ENCODE measurements around the gene WDR20. TPM values are rescaled to one million over a fixed set of nuclear protein-coding genes. Genes with fewer than 3 reads are reported as not detected.
"Not testable (repeated sequence)": the region's sequence is repeated elsewhere in the genome, so short reads cannot be mapped to it uniquely, and the experiment has no call there.

The WDR20 gene
- total and polyA plus RNA-seq, 7 donors, result 13.8 to 32.1 (median 21.0) TPM

DNA sequence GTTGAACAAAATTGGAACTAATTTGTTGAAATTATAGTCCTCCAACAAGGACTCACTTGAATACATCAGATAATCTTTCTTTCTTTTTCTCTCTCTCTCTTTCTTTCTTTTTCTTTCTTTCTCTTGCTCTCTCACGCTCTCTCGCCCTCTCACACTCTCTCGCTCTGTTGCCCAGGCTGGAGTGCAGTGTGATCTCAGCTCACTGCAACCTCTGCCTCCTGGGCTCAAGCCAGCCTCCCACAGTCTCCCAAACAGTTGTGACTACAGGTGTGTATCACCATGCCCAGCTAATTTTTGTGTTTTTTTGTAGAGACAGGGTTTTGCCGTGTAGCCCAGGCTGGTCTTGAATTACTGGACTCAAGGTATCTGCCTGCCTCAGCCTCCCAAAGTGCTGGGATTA, 22.8 kb downstream of the WDR20 start:
- WGBS, 2 donors, result 87 to 98% methylated on average over 4 of the region's 4 CpGs
- Histone ChIP-seq H3K27me3 (no peaks in the 10 kb centered on the region), H3K4me1 (no peaks in the 10 kb centered on the region), H3K36me3 (no peaks in the 10 kb centered on the region), H3K4me3 (no peak overlapping the region), H3K9me3 (no peaks in the 10 kb centered on the region), H3K27ac (no peak overlapping the region)
- TF ChIP-seq EP300 (IDR thresholded peaks at IDR 0.05), result no peak
- TF ChIP-seq, protein P1, sequence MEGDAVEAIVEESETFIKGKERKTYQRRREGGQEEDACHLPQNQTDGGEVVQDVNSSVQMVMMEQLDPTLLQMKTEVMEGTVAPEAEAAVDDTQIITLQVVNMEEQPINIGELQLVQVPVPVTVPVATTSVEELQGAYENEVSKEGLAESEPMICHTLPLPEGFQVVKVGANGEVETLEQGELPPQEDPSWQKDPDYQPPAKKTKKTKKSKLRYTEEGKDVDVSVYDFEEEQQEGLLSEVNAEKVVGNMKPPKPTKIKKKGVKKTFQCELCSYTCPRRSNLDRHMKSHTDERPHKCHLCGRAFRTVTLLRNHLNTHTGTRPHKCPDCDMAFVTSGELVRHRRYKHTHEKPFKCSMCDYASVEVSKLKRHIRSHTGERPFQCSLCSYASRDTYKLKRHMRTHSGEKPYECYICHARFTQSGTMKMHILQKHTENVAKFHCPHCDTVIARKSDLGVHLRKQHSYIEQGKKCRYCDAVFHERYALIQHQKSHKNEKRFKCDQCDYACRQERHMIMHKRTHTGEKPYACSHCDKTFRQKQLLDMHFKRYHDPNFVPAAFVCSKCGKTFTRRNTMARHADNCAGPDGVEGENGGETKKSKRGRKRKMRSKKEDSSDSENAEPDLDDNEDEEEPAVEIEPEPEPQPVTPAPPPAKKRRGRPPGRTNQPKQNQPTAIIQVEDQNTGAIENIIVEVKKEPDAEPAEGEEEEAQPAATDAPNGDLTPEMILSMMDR (IDR thresholded peaks at IDR 0.05), result no peak
- no peak for TF ChIP-seq POLR2A (IDR thresholded peaks at IDR 0.05)
- no peak for TF ChIP-seq POLR2AphosphoS5 (IDR thresholded peaks at IDR 0.05)
- intact Hi-C loops (cut with DNase I), result no loop called here
- no peak for DNase-seq

DNA sequence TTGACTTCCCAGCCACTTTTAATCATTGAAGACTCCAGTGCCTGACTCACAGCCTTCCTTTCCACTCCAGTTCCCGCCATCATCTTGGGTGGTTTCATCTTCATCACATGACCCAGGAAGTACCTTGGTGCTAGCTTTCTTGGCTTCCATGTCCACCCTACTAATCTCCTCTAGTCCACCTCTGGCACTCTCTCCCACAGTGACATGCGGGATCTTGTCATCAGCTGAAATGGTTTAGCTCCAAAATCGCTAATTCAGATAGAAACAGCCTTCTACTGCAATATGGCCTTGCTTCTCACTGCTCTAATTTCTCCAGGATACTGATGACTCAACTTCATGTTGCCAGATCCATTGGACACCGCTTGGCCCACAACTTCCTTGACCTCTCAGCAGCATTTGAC, 24.5 kb downstream of the WDR20 start:
- TF ChIP-seq, protein P1 (IDR thresholded peaks at IDR 0.05), result no peak
- TF ChIP-seq POLR2AphosphoS5 (IDR thresholded peaks at IDR 0.05) (no peak), EP300 (IDR thresholded peaks at IDR 0.05) (no peak), POLR2A (IDR thresholded peaks at IDR 0.05) (no peak)
- Histone ChIP-seq H3K4me3 (no peak overlapping the region), H3K27me3 (no peaks in the 10 kb centered on the region), H3K27ac (no peak overlapping the region), H3K36me3 (no peaks in the 10 kb centered on the region), H3K9me3 (no peaks in the 10 kb centered on the region), H3K4me1 (peaks cover 0 to 4% (median 0%) of the 10 kb centered on the region in 4 donors)
- no peak for DNase-seq
- intact Hi-C loops (cut with DNase I), result no loop called here
- 78 to 95% methylated on average over 4 of the region's 4 CpGs for WGBS, 2 donors

DNA sequence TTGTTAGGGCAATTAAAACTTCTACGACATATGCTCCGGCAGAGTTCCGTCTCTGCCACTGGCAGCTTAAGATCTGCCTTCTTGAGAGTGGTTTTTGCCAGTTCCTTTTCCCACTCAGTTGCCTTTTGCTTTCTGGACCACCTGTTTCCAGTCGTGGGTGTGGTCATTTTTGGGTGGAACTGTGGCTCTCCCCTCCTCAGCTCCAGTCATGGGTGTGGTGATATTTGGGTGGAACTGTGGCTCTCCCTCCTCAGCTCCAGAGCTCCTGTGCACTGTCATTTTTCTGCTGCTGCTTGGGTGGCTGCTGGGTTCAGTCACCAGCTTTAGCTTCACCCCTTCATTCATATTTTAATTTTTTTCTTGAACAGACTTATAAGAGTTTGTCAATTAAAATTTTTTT, 25.3 kb downstream of the WDR20 start:
- Histone ChIP-seq H3K4me3 (no peak overlapping the region), H3K36me3 (peaks cover 0 to 5% (median 0%) of the 10 kb centered on the region in 4 donors), H3K4me1 (peaks cover 0 to 4% (median 0%) of the 10 kb centered on the region in 4 donors), H3K27ac (no peak overlapping the region), H3K27me3 (no peaks in the 10 kb centered on the region), H3K9me3 (no peaks in the 10 kb centered on the region)
- no peak for DNase-seq
- WGBS, 2 donors, result 75 to 88% methylated on average over 4 of the region's 4 CpGs
- intact Hi-C loops (cut with DNase I), result no loop called here
- TF ChIP-seq POLR2A (IDR thresholded peaks at IDR 0.05), result no peak
- no peak for TF ChIP-seq POLR2AphosphoS5 (IDR thresholded peaks at IDR 0.05)
- TF ChIP-seq EP300 (IDR thresholded peaks at IDR 0.05), result no peak

DNA sequence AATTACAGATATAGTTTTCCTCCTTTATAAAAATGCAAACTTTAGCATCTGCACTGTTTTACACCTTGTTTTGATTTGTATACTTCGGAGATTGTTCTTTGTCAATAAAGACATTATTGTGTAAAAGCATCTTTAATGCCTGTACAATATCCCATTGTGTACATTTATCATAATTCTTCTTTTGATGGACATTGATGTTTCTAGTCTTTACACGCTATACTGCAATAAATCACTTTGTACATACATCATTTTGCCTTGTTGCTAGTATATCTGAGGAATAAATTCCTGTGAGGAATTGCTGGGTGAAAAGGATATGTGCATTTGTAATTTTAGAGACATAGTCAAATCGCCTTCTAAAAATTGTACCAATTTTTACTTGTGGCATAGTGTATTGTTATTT, 30.4 kb downstream of the WDR20 start:
- Histone ChIP-seq H3K4me3 (no peak overlapping the region), H3K27me3 (no peaks in the 10 kb centered on the region), H3K9me3 (no peaks in the 10 kb centered on the region), H3K4me1 (peaks cover 0 to 4% (median 0%) of the 10 kb centered on the region in 4 donors), H3K36me3 (peaks cover 0 to 5% (median 0%) of the 10 kb centered on the region in 4 donors), H3K27ac (no peak overlapping the region)
- intact Hi-C loops (cut with DNase I), result no loop called here
- no peak for DNase-seq
- TF ChIP-seq, protein P1 (IDR thresholded peaks at IDR 0.05), result no peak
- no peak for TF ChIP-seq EP300 (IDR thresholded peaks at IDR 0.05)
- no peak for TF ChIP-seq POLR2AphosphoS5 (IDR thresholded peaks at IDR 0.05)
- no peak for TF ChIP-seq POLR2A (IDR thresholded peaks at IDR 0.05)
- WGBS, 2 donors, result 82 to 90% methylated on average over 3 of the region's 3 CpGs

DNA sequence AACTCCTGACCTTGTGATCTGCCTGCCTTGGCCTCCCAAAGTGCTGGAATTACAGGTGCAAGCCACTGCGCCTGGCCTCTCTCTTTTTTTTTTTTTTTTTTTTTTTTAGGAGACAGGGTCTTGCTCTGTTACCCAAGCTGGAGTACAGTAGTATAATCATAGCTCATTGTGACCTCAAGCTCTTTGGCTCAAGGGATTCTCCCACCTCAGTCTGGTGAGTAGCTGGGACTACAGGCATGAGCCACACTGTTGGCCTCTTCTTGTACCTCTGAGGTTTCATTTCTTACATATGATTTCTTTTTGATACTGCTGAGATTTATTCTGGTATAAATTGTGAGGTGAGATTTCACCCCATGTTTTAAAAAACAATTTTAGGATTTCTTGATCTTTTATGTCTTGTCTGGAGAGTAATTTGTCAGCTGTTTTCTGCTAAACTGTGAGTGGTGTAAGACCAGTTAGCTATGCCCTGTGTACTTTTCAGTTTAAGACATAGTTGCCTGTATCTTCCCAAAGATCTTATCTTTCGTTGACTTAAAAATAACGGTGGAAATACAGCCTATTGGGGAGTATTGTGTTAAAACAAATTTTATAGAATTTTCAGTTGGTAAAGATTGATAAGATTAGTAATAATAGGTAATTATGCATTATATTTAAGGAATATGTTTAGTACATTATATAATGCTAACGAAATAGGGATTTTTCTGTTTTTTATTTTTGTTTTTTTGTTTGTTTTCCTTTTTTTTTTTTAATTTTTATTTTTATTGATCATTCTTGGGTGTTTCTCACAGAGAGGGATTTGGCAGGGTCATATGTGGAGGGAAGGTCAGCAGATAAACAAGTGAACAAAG, 31.7 kb downstream of the WDR20 start:
- H3K27ac ChIP-seq, result no peak overlapping the region
- H3K4me3 ChIP-seq, result no peak overlapping the region
- peaks cover 0 to 5% (median 0%) of the 10 kb centered on the region in 4 donors for H3K36me3 ChIP-seq
- intact Hi-C loops (cut with DNase I), result no loop called here
- no peaks in the 10 kb centered on the region for H3K27me3 ChIP-seq
- TF ChIP-seq EP300 (IDR thresholded peaks at IDR 0.05) (no peak), POLR2A (IDR thresholded peaks at IDR 0.05) (no peak), POLR2AphosphoS5 (IDR thresholded peaks at IDR 0.05) (no peak)
- TF ChIP-seq, protein P1 (IDR thresholded peaks at IDR 0.05), result no peak
- no peak for DNase-seq
- no peaks in the 10 kb centered on the region for H3K9me3 ChIP-seq
- peaks cover 0 to 4% (median 0%) of the 10 kb centered on the region in 4 donors for H3K4me1 ChIP-seq
- 75 to 89% methylated on average over 4 of the region's 4 CpGs for WGBS, 2 donors

DNA sequence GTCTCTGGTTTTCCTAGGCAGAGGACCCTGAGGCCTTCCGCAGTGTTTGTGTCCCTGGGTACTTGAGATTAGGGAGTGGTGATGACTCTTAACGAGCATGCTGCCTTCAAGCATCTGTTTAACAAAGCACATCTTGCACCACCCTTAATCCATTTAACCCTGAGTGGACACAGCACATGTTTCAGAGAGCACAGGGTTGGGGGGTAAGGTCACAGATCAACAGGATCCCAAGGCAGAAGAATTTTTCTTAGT, 32.2 kb downstream of the WDR20 start:
- H3K27me3 ChIP-seq; H3K4me1 ChIP-seq; H3K27ac ChIP-seq; H3K36me3 ChIP-seq; H3K4me3 ChIP-seq; DNase-seq; intact Hi-C loops (cut with DNase I); H3K9me3 ChIP-seq: not testable (repeated sequence)
- WGBS, 2 donors, result 83 to 86% methylated on average over 1 of the region's 2 CpGs

DNA sequence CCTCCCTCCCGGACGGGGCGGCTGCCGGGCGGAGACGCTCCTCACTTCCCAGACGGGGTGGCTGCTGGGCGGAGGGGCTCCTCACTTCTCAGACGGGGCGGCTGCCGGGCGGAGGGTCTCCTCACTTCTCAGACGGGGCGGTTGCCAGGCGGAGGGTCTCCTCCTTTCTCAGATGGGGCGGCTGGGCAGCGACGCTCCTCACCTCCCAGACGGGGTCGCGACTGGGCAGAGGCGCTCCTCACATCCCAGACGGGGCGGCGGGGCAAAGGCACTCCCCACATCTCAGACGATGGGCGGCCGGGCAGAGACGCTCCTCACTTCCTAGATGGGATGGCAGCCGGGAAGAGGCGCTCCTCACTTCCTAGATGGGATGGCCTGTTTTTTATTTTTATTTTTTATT, 33.0 kb downstream of the WDR20 start:
- H3K27me3 ChIP-seq, result not testable (repeated sequence)

More for the DNA sequence above, 33.0 kb downstream of the WDR20 start:
- H3K4me3 ChIP-seq; H3K9me3 ChIP-seq; DNase-seq; intact Hi-C loops (cut with DNase I); H3K4me1 ChIP-seq; H3K27ac ChIP-seq; H3K36me3 ChIP-seq: not testable (repeated sequence)
- 97 to 98% methylated on average over 31 of the region's 31 CpGs for WGBS, 2 donors

Measured in sigmoid colon (tissue), 7 donors.